Aorta (tissue), 5 donors: ENCODE results near the gene SLC26A11. TPM values are rescaled to one million over a fixed set of nuclear protein-coding genes. Genes with fewer than 3 reads are reported as not detected.

Source experiments
- ATAC-seq: fragments of 200-7000 bp; cut with Tn5 transposase; one replicate; pipeline ENCODE4 v1.9.1; 2022; ENCODE audit warnings: moderate library complexity; ENCODE audit not compliant: low FRiP score
- DNase-seq, 2 donors: peaks; one replicate each; pipeline ENCODE4 v3.0.0-alpha.2; 2020
- H3K27ac ChIP-seq, 2 donors: one replicate each; pipeline ENCODE4 v1.5.1; 2013; ENCODE audit warnings: low read length in 2 of 2, mild to moderate bottlenecking in 2 of 2, moderate library complexity in 2 of 2, control low read depth in 1 of 2, inconsistent platforms in 1 of 2, low read depth in 1 of 2
- H3K27me3 ChIP-seq, 2 donors: one replicate each; pipeline ENCODE4 v1.6.1; 2013; ENCODE audit warnings: control low read depth in 1 of 2, low read length in 1 of 2, mild to moderate bottlenecking in 1 of 2, moderate library complexity in 1 of 2; ENCODE audit not compliant: insufficient read depth in 2 of 2, control insufficient read depth in 1 of 2
- H3K36me3 ChIP-seq, 2 donors: one replicate each; pipeline ENCODE4 v1.6.1; 2013; ENCODE audit warnings: control low read depth in 1 of 2, low read length in 1 of 2, mild to moderate bottlenecking in 1 of 2; ENCODE audit not compliant: insufficient read depth in 2 of 2, control insufficient read depth in 1 of 2
- H3K4me1 ChIP-seq, 2 donors: one replicate each; pipeline ENCODE4 v1.6.1; 2013; ENCODE audit warnings: low read length in 2 of 2, control low read depth in 1 of 2, mild to moderate bottlenecking in 1 of 2, moderate library complexity in 1 of 2; ENCODE audit not compliant: insufficient read depth in 2 of 2, control insufficient read depth in 1 of 2
- H3K4me3 ChIP-seq, 2 donors: one replicate each; pipeline ENCODE4 v1.5.1; 2013; ENCODE audit warnings: low read length in 2 of 2, control low read depth in 1 of 2, mild to moderate bottlenecking in 1 of 2
- H3K9me3 ChIP-seq: one replicate; pipeline ENCODE4 v1.6.1; 2013; ENCODE audit warnings: mild to moderate bottlenecking, low read length; ENCODE audit not compliant: control insufficient read depth
- WGBS, 2 donors: extraction: QIAGEN DNeasy Blood & Tissue Kit; methylation state at CpG; one replicate each; pipeline ENCODE4 v1.1.7; 2013; 5-methylcytosine and 5-hydroxymethylcytosine counted together
- intact Hi-C, 2 donors: fragments of 100-400 bp; cut with DNase I; formaldehyde crosslinking; loops; one replicate each; pipeline versions ENCODE4 v1.14.2 to v1.15.0; 2022
- long read RNA-seq, 2 donors: library from polyadenylated mRNA; unstranded; transcript quantifications; one replicate each; pipeline ENCODE4 v2.0.0, GENCODE V29; 2020 to 2021
- polyA plus RNA-seq, 2 donors: library from polyadenylated mRNA; stranded (reverse); fragments of 200-250 nt; gene quantifications; one replicate each; pipeline ENCODE4 v1.2.3, GENCODE V29; 2013
- total RNA-seq, 2 donors: library from RNA; stranded (reverse); fragmentation: NEBNext Ultra II Directional; extraction: Animal tissue kit (Norgen Biotek cat#: 25700); gene quantifications; one replicate each; pipeline ENCODE4 v1.2.1, GENCODE V29; 2021
- donor health status: healthy with polysubstance abuse.
- donor health status: Bipolar disorder and iron deficiency.
- donor health status: DM: no; HTN: no; CAD: no.
- donor health status: DM: no; HTN: no; CAD: no.
- donor health status: DM: yes; HTN: yes; CAD: no.

The SLC26A11 gene
- total RNA-seq (10 to 100 TPM; 14.3 to 34.0 TPM), polyA plus RNA-seq (10 to 100 TPM in 1 of 2 donors, 1 to 10 TPM in 1; 7.3 to 20.7 TPM)
- long read RNA-seq, donor 1, transcript SLC26A11-212 (17 exons, 1,862 nt), result minor isoform, 5 of 51 reads
- long read RNA-seq, donor 1, transcript SLC26A11-201 (18 exons, 2,885 nt), result major isoform, 15 of 51 reads
- long read RNA-seq, donor 1, partial matches to known transcripts, result 15 of 51 reads
- long read RNA-seq, donor 1, other reads (novel, unspliced or antisense), result 15 of 51 reads
- long read RNA-seq, donor 2, partial matches to known transcripts, result 7 of 20 reads
- long read RNA-seq, donor 2, other reads (novel, unspliced or antisense), result 13 of 20 reads

- H3K4me1 ChIP-seq, result no peaks in the 10 kb centered on the region
- H3K4me3 ChIP-seq, result peak within 1 kb of the TSS; percentile 65 to 97
- no peaks in the 10 kb centered on the region for H3K36me3 ChIP-seq
- no peaks in the 10 kb centered on the region for H3K27me3 ChIP-seq
- peak within 1 kb of the TSS in 1 of 2 donors; percentile 19 for H3K27ac ChIP-seq
- intact Hi-C loops, result no loop called here
- ATAC-seq, result peak; percentile 86
- peak; percentile 89 to 95 for DNase-seq
- no peaks in the 10 kb centered on the region for H3K9me3 ChIP-seq
- WGBS, 2 donors, result 0 to 1% methylated on average over 53 to 77 of the region's 77 CpGs
Measured at GRCh38 chr17:80220054-80220735, at the start of gene SLC26A11, which contains the start of gene SGSH. TSS of gene SLC26A11 (plus strand) at chr17:80220427. CDS start at chr17:80221561, 1,134 bp downstream. TSS of gene SGSH (minus strand) at chr17:80220333. CDS start at chr17:80220313, 20 bp downstream.

- ATAC-seq (no peak), DNase-seq (no peak)
- 88 to 89% methylated on average over 7 of the region's 7 CpGs for WGBS, 2 donors
- Histone ChIP-seq H3K36me3 (no peaks in the 10 kb centered on the region), H3K27me3 (no peaks in the 10 kb centered on the region), H3K4me1 (no peaks in the 10 kb centered on the region), H3K27ac (no peak overlapping the region), H3K9me3 (no peaks in the 10 kb centered on the region), H3K4me3 (no peak overlapping the region)
- intact Hi-C loops, result no loop called here
Measured at GRCh38 chr17:80171681-80172080, 48.5 kb upstream of the SLC26A11 start.

DNA sequence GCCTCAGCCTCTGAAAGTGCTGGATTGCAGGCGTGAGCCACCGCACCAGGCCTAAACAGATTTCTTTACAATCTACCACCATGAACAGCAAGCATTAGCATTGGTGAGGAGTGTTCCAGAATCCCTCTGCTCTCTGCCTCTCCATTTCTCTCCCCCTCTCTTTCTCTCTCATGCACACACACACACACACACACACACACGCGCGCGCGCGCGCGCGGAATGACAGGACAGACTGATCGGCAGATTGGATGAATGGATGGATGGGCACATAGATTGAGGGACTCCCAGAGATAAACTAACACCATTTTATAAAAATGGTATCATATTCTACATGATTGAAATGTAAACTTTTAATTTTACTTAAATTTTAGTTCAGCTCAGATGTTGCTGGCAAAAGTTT is 47.1 kb upstream of the SLC26A11 start:
- Histone ChIP-seq H3K36me3 (no peaks in the 10 kb centered on the region), H3K27ac (no peak overlapping the region), H3K4me3 (no peak overlapping the region), H3K27me3 (no peaks in the 10 kb centered on the region), H3K9me3 (no peaks in the 10 kb centered on the region), H3K4me1 (no peaks in the 10 kb centered on the region)
- intact Hi-C loops, result no loop called here
- no peak for ATAC-seq
- DNase-seq, result no peak
- WGBS, 2 donors, result 79 to 89% methylated on average over 12 of the region's 12 CpGs

- Histone ChIP-seq H3K27me3 (no peaks in the 10 kb centered on the region), H3K9me3 (no peaks in the 10 kb centered on the region), H3K4me1 (no peaks in the 10 kb centered on the region), H3K27ac (no peak overlapping the region), H3K4me3 (no peak overlapping the region), H3K36me3 (no peaks in the 10 kb centered on the region)
- 94 to 95% methylated on average over 6 of the region's 6 CpGs for whole genome bisulfite sequencing, 2 donors
- DNase-seq, result no peak
- ATAC-seq, result no peak
- intact Hi-C loops, result no loop called here
Measured at GRCh38 chr17:80173916-80174315, 46.3 kb upstream of the SLC26A11 start.

- Histone ChIP-seq H3K27me3 (no peaks in the 10 kb centered on the region), H3K9me3 (no peaks in the 10 kb centered on the region), H3K27ac (no peak overlapping the region), H3K36me3 (no peaks in the 10 kb centered on the region), H3K4me1 (no peaks in the 10 kb centered on the region), H3K4me3 (no peak overlapping the region)
- intact Hi-C loops, result no loop called here
- WGBS, 2 donors, result 78 to 84% methylated on average over 11 of the region's 11 CpGs
- ATAC-seq, result no peak
- no peak for DNase-seq
Measured at GRCh38 chr17:80176757-80177156, 43.5 kb upstream of the SLC26A11 start.

DNA sequence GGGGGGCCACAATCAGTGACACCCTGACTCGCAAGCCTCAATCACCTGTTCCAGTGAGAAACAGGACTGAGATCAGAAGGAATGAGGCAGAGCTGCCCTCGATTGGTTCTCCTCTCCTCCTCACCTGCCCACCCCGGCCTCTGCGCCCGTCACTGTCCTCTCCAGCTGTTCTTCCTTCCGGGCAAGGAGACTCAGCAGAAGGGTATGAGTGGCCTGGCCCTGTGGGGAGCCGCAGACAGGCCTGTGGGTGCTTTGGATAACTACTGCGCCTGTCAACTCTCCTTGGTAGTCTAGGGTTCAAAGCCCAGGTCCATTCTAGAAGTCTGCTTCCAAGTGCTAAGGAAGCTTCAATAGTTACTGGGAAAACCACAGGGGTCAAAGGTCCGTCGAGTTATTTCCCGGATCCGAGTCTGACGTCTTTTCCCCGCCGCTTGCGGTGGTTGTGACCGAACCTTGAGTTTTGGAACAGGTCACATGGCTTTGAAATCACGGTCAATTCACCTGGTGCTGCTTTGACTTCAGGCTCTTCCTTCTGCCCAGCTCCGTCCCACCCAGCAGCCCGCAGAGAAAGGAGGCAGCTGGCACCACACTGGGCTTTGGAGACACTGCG is 42.1 kb upstream of the SLC26A11 start:
- Histone ChIP-seq H3K9me3 (no peaks in the 10 kb centered on the region), H3K27me3 (no peaks in the 10 kb centered on the region), H3K36me3 (no peaks in the 10 kb centered on the region), H3K4me1 (no peaks in the 10 kb centered on the region), H3K27ac (no peak overlapping the region), H3K4me3 (no peak overlapping the region)
- intact Hi-C loops, result no loop called here
- ATAC-seq, result no peak
- 86 to 88% methylated on average over 21 of the region's 21 CpGs for WGBS, 2 donors
- DNase-seq, result no peak

DNA sequence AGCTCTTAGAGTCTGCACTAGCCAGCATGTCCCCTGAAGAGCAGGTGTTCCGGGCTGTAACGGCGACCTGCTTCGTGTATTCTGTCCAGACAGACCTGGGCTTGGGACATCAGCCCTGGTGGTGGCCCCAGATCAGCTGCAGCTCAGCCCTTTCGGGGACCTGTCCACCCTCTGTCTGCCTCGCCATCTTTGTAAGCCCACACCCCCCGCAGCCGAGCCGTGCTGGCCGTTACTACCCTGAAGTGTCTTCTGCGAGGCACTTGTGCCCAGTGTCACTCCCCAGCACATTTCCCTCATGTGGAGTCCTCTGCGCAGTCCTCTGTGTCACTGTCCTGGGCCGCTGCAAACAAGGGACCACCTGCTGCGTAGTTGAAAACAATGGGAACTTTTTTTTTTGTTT is 40.0 kb upstream of the SLC26A11 start:
- no peaks in the 10 kb centered on the region for H3K9me3 ChIP-seq
- DNase-seq, result no peak
- no peak overlapping the region for H3K27ac ChIP-seq
- H3K36me3 ChIP-seq, result no peaks in the 10 kb centered on the region
- WGBS, 2 donors, result 82 to 87% methylated on average over 14 of the region's 14 CpGs
- no peaks in the 10 kb centered on the region for H3K4me1 ChIP-seq
- no peak for ATAC-seq
- no peak overlapping the region for H3K4me3 ChIP-seq
- H3K27me3 ChIP-seq, result no peaks in the 10 kb centered on the region
- intact Hi-C loops, result no loop called here

GRCh38 chr17:80181431-80181830 is 38.8 kb upstream of the SLC26A11 start:
- ATAC-seq (no peak), DNase-seq (no peak)
- Histone ChIP-seq H3K27me3 (no peaks in the 10 kb centered on the region), H3K27ac (no peak overlapping the region), H3K4me3 (no peak overlapping the region), H3K9me3 (no peaks in the 10 kb centered on the region), H3K36me3 (no peaks in the 10 kb centered on the region), H3K4me1 (no peaks in the 10 kb centered on the region)
- intact Hi-C loops, result no loop called here
- WGBS, 2 donors, result 90 to 91% methylated on average over 17 of the region's 17 CpGs
